Measurements from ENCODE around the gene MAPK8IP1.

DNA sequence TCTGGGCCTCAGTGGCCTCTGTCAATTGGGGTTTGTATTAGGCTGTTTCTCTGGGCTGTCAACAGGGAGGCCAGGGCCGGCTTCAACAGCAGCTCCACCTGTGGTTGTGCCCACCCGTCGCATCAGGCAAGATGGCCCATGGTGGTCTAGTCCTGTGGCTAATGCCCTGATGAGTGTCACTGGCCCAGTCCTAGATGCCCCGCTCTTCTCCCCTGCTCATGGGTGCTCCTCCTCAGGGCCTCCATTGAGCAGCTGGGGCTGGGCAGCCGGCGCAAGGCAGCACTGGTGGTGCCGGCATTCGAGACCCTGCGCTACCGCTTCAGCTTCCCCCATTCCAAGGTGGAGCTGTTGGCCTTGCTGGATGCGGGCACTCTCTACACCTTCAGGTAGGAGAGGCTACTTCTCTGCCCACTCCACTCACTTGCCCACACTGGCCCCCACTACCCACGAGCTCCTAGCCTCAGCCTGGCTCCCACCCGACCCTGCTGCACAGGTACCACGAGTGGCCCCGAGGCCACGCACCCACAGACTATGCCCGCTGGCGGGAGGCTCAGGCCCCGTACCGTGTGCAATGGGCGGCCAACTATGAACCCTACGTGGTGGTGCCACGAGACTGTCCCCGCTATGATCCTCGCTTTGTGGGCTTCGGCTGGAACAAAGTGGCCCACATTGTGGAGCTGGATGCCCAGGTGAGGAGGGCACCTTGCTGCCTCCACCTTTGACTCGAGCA, 42.4 kb downstream of the MAPK8IP1 start:
- TF ChIP-seq, protein P1, sequence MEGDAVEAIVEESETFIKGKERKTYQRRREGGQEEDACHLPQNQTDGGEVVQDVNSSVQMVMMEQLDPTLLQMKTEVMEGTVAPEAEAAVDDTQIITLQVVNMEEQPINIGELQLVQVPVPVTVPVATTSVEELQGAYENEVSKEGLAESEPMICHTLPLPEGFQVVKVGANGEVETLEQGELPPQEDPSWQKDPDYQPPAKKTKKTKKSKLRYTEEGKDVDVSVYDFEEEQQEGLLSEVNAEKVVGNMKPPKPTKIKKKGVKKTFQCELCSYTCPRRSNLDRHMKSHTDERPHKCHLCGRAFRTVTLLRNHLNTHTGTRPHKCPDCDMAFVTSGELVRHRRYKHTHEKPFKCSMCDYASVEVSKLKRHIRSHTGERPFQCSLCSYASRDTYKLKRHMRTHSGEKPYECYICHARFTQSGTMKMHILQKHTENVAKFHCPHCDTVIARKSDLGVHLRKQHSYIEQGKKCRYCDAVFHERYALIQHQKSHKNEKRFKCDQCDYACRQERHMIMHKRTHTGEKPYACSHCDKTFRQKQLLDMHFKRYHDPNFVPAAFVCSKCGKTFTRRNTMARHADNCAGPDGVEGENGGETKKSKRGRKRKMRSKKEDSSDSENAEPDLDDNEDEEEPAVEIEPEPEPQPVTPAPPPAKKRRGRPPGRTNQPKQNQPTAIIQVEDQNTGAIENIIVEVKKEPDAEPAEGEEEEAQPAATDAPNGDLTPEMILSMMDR (IDR thresholded peaks at IDR 0.05), result no peak
- TF ChIP-seq POLR2AphosphoS5 (IDR thresholded peaks at IDR 0.05) (no peak), POLR2A (IDR thresholded peaks at IDR 0.05) (no peak)

All from transverse colon (tissue), 4 donors.